ENCODE measurements around the gene SIK3. TPM values are rescaled to one million over a fixed set of nuclear protein-coding genes. Genes with fewer than 3 reads are reported as not detected.

The SIK3 gene
- total RNA-seq, 1 donor = 40.0 TPM

- Histone ChIP-seq H3K27me3 (ENCODE audit: insufficient read depth, low read length) (no peaks in the 10 kb centered on the region), H3K9me3 (ENCODE audit: low read depth, low read length) (no peaks in the 10 kb centered on the region), H3K4me3 (ENCODE audit: low read length) (no peak overlapping the region), H3K4me1 (ENCODE audit: insufficient read depth, low read length) (peaks cover 60% of the 10 kb centered on the region)
Observed at GRCh38 chr11:117000014-117000737, 98.1 kb downstream of the SIK3 start.

DNA sequence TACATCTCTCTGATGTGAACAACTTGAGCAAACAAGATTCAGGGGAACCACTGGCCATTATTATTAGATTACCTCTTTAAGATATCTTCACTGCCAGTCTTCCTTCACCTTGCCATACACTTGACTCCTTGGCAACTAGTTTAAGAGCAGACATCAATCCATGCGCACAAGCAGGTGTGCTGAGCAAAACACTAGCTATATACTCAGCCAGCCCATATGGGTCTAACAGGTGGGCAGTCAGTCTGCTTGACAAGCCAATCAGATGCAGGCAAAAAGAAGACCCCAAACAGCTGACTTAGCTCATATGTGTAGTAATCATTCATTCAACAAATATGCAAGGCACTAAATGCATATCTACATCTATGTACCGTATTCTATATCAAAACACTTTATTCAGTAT lies 101.2 kb downstream of the SIK3 start:
- Histone ChIP-seq H3K27me3 (ENCODE audit: insufficient read depth, low read length) (no peaks in the 10 kb centered on the region), H3K4me3 (ENCODE audit: low read length) (no peak overlapping the region), H3K4me1 (ENCODE audit: insufficient read depth, low read length) (peaks cover 58% of the 10 kb centered on the region), H3K9me3 (ENCODE audit: low read depth, low read length) (no peaks in the 10 kb centered on the region)

- Histone ChIP-seq H3K9me3 (ENCODE audit: low read depth, low read length) (no peaks in the 10 kb centered on the region), H3K4me1 (ENCODE audit: insufficient read depth, low read length) (peaks cover 53% of the 10 kb centered on the region), H3K4me3 (ENCODE audit: low read length) (no peak overlapping the region), H3K27me3 (ENCODE audit: insufficient read depth, low read length) (no peaks in the 10 kb centered on the region)
Observed at GRCh38 chr11:116994195-116994594, 104.0 kb downstream of the SIK3 start.

DNA sequence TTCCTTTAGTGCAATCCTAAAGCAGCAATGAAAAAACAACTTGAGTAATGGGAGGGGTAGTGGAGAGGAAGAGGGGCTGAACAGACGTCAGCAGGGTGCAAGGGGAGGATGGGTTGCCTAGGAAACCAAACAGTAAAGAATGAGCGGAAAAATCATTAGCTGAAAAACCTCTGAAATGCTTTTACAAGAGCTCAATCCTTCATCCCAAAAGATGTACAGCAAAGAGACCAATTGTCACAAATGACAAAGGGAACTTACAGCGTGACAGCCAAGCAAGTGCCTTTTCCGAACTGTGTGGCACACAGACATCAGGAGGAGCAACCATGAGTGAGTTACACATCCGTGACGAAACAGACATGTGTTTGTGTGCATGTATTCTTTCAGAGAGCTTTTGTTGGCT lies 104.6 kb downstream of the SIK3 start:
- Histone ChIP-seq H3K4me1 (ENCODE audit: insufficient read depth, low read length) (peaks cover 59% of the 10 kb centered on the region), H3K4me3 (ENCODE audit: low read length) (no peak overlapping the region), H3K9me3 (ENCODE audit: low read depth, low read length) (no peaks in the 10 kb centered on the region), H3K27me3 (ENCODE audit: insufficient read depth, low read length) (no peaks in the 10 kb centered on the region)

GRCh38 chr11:116991491-116991890 lies 106.7 kb downstream of the SIK3 start:
- Histone ChIP-seq H3K9me3 (ENCODE audit: low read depth, low read length) (no peaks in the 10 kb centered on the region), H3K4me1 (ENCODE audit: insufficient read depth, low read length) (peaks cover 74% of the 10 kb centered on the region), H3K27me3 (ENCODE audit: insufficient read depth, low read length) (no peaks in the 10 kb centered on the region), H3K4me3 (ENCODE audit: low read length) (no peak overlapping the region)

GRCh38 chr11:116990811-116991210 lies 107.4 kb downstream of the SIK3 start:
- H3K4me3 ChIP-seq (ENCODE audit: low read length) = no peak overlapping the region
- no peaks in the 10 kb centered on the region for H3K9me3 ChIP-seq (ENCODE audit: low read depth, low read length)
- H3K27me3 ChIP-seq (ENCODE audit: insufficient read depth, low read length) = no peaks in the 10 kb centered on the region
- peaks cover 81% of the 10 kb centered on the region for H3K4me1 ChIP-seq (ENCODE audit: insufficient read depth, low read length)

DNA sequence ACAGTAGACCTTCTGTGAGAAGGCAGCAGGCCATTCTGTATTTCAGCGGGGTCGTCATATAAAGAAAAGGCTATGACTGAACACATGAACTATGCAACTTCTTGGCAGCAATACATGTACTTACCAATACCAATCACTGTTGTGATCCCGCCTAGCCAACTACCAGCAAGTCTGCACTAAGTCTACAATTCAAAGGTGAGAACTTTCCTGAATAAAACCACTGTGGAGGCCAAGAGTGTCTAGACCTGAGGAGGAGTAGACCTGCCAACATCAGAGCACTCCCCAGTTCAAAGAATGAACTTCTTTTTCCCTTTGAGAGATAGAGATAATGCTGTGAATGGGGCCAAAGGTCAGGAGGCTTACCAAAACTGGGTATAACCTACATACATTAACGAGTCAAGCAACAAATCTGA lies 108.2 kb downstream of the SIK3 start:
- H3K9me3 ChIP-seq (ENCODE audit: low read depth, low read length) = no peaks in the 10 kb centered on the region
- no peak overlapping the region for H3K4me3 ChIP-seq (ENCODE audit: low read length)
- no peaks in the 10 kb centered on the region for H3K27me3 ChIP-seq (ENCODE audit: insufficient read depth, low read length)
- peaks cover 81% of the 10 kb centered on the region for H3K4me1 ChIP-seq (ENCODE audit: insufficient read depth, low read length)

DNA sequence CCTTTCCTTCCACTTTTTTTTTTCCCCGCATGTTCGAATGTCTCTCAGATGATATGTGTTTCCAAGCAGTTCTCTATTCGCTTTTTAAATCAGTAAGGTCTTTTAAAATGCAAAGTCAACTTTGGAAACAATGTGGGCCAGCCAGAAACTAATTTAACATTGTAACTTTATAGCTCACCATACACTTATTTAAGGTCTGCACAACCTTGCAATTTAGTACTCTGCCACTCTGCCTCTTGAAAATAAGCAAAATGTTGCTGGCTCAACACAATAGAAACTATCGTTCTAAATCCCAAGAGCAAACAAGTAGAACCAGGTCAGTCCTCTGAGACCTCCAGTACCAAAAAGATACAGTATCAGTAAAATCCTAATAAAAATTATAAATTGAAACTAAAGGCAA lies 109.0 kb downstream of the SIK3 start:
- no peak overlapping the region for H3K4me3 ChIP-seq (ENCODE audit: low read length)
- no peaks in the 10 kb centered on the region for H3K27me3 ChIP-seq (ENCODE audit: insufficient read depth, low read length)
- no peaks in the 10 kb centered on the region for H3K9me3 ChIP-seq (ENCODE audit: low read depth, low read length)
- H3K4me1 ChIP-seq (ENCODE audit: insufficient read depth, low read length) = peaks cover 82% of the 10 kb centered on the region

- Histone ChIP-seq H3K9me3 (ENCODE audit: low read depth, low read length) (no peaks in the 10 kb centered on the region), H3K27me3 (ENCODE audit: insufficient read depth, low read length) (no peaks in the 10 kb centered on the region), H3K4me3 (ENCODE audit: low read length) (no peak overlapping the region), H3K4me1 (ENCODE audit: insufficient read depth, low read length) (peaks cover 89% of the 10 kb centered on the region)
Observed at GRCh38 chr11:116986521-116987105, 111.6 kb downstream of the SIK3 start.

DNA sequence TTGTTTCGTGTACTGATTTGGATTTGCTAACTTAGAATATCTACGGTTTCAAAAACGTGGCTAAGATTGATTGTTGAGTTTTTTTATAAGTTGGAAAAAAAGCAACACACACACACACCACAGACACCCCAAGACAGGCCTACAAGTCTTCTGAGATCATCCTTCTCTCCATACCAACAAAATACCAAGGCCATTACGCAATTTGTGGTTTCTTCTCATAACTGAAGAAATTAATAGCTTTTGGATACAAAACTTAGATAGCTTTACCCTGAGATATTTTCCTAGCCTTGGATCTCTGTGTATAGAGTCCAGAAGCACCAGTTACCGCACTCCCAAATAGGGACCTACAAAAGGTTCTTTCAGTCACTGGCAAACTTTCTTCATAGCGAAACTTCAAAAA lies 113.6 kb downstream of the SIK3 start:
- peaks cover 96% of the 10 kb centered on the region for H3K4me1 ChIP-seq (ENCODE audit: insufficient read depth, low read length)
- H3K9me3 ChIP-seq (ENCODE audit: low read depth, low read length) = no peaks in the 10 kb centered on the region
- H3K27me3 ChIP-seq (ENCODE audit: insufficient read depth, low read length) = no peaks in the 10 kb centered on the region
- no peak overlapping the region for H3K4me3 ChIP-seq (ENCODE audit: low read length)

DNA sequence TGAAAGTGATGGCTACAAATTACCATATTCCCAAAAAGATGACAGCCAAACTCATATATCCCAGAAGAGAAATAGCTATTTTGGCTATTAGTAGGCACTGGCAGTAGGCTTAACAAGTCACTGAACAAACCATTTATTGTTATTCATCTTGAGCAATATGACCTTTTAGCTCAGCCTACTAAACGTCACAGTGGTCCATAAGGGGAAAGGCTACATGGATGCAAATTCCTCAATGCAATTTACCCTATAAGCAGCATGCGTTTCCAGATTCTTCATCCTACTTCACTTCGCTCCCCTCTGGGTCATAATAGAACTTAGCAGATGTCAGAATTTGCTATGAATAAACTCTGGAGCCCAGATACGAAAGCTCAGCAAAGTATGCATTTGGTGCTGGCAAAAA lies 114.0 kb downstream of the SIK3 start:
- no peaks in the 10 kb centered on the region for H3K27me3 ChIP-seq (ENCODE audit: insufficient read depth, low read length)
- peaks cover 95% of the 10 kb centered on the region for H3K4me1 ChIP-seq (ENCODE audit: insufficient read depth, low read length)
- H3K9me3 ChIP-seq (ENCODE audit: low read depth, low read length) = no peaks in the 10 kb centered on the region
- no peak overlapping the region for H3K4me3 ChIP-seq (ENCODE audit: low read length)

- Histone ChIP-seq H3K27me3 (ENCODE audit: insufficient read depth, low read length) (no peaks in the 10 kb centered on the region), H3K4me1 (ENCODE audit: insufficient read depth, low read length) (peaks cover 81% of the 10 kb centered on the region), H3K9me3 (ENCODE audit: low read depth, low read length) (no peaks in the 10 kb centered on the region), H3K4me3 (ENCODE audit: low read length) (no peak overlapping the region)
Observed at GRCh38 chr11:116981266-116981885, 116.9 kb downstream of the SIK3 start.

GRCh38 chr11:116980136-116980793 lies 118.0 kb downstream of the SIK3 start:
- peaks cover 71% of the 10 kb centered on the region for H3K4me1 ChIP-seq (ENCODE audit: insufficient read depth, low read length)
- no peak overlapping the region for H3K4me3 ChIP-seq (ENCODE audit: low read length)
- no peaks in the 10 kb centered on the region for H3K9me3 ChIP-seq (ENCODE audit: low read depth, low read length)
- no peaks in the 10 kb centered on the region for H3K27me3 ChIP-seq (ENCODE audit: insufficient read depth, low read length)

DNA sequence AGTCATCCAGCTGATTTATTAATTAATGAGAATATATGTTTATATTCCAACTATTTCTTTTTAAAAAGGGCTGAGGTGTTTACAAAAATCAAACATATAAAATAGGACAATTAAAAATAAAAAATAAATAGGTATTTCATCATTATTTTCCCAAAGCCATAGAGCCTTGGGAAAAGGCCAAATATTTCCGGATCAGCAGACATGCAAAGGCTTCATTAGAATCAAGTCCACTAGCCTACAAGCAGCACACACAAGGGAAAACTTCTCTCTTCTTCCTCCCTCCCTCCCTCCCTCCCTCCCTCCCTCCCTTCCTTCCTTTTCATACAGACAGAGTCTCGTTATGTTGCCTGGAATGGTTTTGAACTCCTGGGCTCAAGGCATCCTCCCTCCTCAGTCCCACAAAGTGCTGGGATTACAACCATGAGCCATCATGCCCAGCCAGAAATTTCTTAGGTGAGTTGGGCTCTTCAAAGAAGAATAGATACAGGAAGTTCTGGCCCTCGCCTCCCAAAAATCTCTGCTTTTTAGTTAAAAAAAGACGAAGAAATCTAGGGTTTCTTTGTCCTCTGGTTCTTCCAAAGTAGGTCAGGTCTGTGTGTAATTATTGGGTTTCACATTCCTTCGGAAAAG lies 121.2 kb downstream of the SIK3 start:
- no peaks in the 10 kb centered on the region for H3K9me3 ChIP-seq (ENCODE audit: low read depth, low read length)
- H3K4me3 ChIP-seq (ENCODE audit: low read length) = no peak overlapping the region
- peaks cover 47% of the 10 kb centered on the region for H3K4me1 ChIP-seq (ENCODE audit: insufficient read depth, low read length)
- H3K27me3 ChIP-seq (ENCODE audit: insufficient read depth, low read length) = no peaks in the 10 kb centered on the region

GRCh38 chr11:116975661-116976060 lies 122.6 kb downstream of the SIK3 start:
- no peaks in the 10 kb centered on the region for H3K27me3 ChIP-seq (ENCODE audit: insufficient read depth, low read length)
- H3K4me1 ChIP-seq (ENCODE audit: insufficient read depth, low read length) = peaks cover 35% of the 10 kb centered on the region
- H3K4me3 ChIP-seq (ENCODE audit: low read length) = no peak overlapping the region
- H3K9me3 ChIP-seq (ENCODE audit: low read depth, low read length) = no peaks in the 10 kb centered on the region
